Activated CD8-positive, alpha-beta memory T cell treated with anti-CD3 and anti-CD28 coated beads, Interleukin-2, amount 50 U/mL, for 4 hours (primary cell): ENCODE results near the gene PTPRG.

Source experiments
- DNase-seq: peaks from one replicate; pipeline ENCODE4 v3.0.0-alpha.2; 2020

Gene PTPRG

DNA sequence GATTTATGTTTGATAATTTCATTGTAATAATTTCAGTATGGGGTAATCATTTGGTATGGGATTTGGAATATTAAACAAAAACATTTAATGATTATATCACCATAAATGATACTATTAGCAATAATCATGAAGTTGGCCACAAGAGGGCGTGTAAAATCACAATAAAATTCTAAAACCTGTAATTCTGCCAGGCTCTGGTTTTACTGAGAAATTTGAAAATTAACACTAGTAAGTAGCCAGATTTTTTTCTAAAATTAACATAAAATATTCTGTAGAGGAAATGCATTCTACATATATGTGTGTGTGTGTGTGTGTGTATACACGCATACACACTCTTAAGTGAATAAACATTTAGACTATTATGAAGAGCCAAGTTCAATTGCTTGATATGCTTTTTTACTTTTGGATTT lies 771.5 kb downstream of the PTPRG start:
- DNase-seq = no peak

DNA sequence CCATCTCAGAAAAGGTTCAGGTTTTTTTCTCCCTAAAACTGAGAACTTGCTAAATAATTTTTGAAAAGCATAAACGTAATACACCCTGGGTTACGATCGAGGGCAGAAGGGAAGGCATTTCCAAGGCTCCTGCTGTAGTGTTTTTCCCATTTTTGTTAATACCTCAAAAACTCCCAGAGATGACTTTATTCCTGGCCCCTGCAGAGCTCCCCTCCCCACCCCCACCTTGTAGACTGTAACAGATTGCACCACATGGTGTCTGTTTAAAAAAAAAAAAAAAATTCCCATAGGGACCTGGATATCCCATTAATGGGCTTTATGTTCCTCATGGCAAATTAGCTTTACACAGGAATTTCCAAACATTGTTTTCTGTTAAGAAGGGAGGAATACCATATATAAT lies 773.8 kb downstream of the PTPRG start:
- DNase-seq = no peak

DNA sequence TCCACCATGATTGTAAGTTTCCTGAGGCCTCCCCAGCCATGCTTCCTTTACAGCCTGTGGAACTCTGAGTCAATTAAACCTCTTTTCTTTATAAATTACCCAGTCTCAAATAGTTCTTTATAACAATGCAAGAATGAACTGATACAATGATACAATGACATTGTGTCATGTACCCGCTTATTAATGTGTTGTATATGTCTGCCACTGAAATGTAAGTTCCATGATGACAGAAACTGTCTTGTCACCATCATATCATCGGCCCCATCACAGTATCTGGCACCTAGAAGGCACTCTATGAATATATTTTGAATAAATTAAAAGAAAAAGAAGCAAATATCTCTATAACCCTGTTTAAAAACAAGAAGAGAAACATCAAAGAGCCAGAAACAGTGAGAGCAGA lies 782.4 kb downstream of the PTPRG start:
- no peak for DNase-seq
